VCaP (cell line): ENCODE data around the gene MYRFL.

Experiments
- H3K27ac ChIP-seq: fragments of 450-650 bp; 2 replicates; pipeline ENCODE4 v1.5.1; 2017
- CTCF ChIP-seq: fragments of 450-650 bp; conservative IDR thresholded peaks from 2 replicates; pipeline ENCODE4 v1.5.1; 2017; ENCODE audit warnings: mild to moderate bottlenecking, moderate library complexity

The MYRFL gene

GRCh38 chr12:69908203-69908602, 83.2 kb downstream of the MYRFL start:
- TF ChIP-seq CTCF: no peak
- H3K27ac ChIP-seq: no peak overlapping the region

- no peak overlapping the region for H3K27ac ChIP-seq
- no peak for TF ChIP-seq CTCF
Measured at GRCh38 chr12:69910694-69911093, 85.7 kb downstream of the MYRFL start.

- no peak overlapping the region for H3K27ac ChIP-seq
- TF ChIP-seq CTCF: no peak
Measured at GRCh38 chr12:69913526-69913925, 88.5 kb downstream of the MYRFL start.

GRCh38 chr12:69915964-69916363, 90.9 kb downstream of the MYRFL start:
- H3K27ac ChIP-seq: no peak overlapping the region
- TF ChIP-seq CTCF: no peak

- TF ChIP-seq CTCF: no peak
- H3K27ac ChIP-seq: no peak overlapping the region
Measured at GRCh38 chr12:69916544-69917235, 91.7 kb downstream of the MYRFL start.

GRCh38 chr12:69918287-69918686, 93.3 kb downstream of the MYRFL start:
- TF ChIP-seq CTCF: no peak

GRCh38 chr12:69919495-69919894, 94.5 kb downstream of the MYRFL start:
- H3K27ac ChIP-seq: peak overlapping the region; percentile 41
- no peak for TF ChIP-seq CTCF

More at GRCh38 chr12:69918287-69918686, 93.3 kb downstream of the MYRFL start:
- no peak overlapping the region for H3K27ac ChIP-seq
